ENCODE results near the gene SORCS3.

GRCh38 chr10:105188737-105189462, 547.8 kb downstream of the SORCS3 start:
- no peak for TF ChIP-seq EZH2phosphoT487 (IDR thresholded peaks at IDR 0.05; ENCODE audit: borderline replicate concordance, low read length)
- TF ChIP-seq, protein P1, sequence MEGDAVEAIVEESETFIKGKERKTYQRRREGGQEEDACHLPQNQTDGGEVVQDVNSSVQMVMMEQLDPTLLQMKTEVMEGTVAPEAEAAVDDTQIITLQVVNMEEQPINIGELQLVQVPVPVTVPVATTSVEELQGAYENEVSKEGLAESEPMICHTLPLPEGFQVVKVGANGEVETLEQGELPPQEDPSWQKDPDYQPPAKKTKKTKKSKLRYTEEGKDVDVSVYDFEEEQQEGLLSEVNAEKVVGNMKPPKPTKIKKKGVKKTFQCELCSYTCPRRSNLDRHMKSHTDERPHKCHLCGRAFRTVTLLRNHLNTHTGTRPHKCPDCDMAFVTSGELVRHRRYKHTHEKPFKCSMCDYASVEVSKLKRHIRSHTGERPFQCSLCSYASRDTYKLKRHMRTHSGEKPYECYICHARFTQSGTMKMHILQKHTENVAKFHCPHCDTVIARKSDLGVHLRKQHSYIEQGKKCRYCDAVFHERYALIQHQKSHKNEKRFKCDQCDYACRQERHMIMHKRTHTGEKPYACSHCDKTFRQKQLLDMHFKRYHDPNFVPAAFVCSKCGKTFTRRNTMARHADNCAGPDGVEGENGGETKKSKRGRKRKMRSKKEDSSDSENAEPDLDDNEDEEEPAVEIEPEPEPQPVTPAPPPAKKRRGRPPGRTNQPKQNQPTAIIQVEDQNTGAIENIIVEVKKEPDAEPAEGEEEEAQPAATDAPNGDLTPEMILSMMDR (IDR thresholded peaks at IDR 0.05; ENCODE audit: low read depth, low read length, poor library complexity, severe bottlenecking), result no peak
